Endothelial cell (in vitro differentiated cells): ENCODE results near the gene PPP1R14B. TPM values are rescaled to one million over a fixed set of nuclear protein-coding genes. Genes with fewer than 3 reads are reported as not detected.

Source experiments
- DNase-seq: peaks from one replicate; pipeline ENCODE4 v3.0.0; 2021; ENCODE audit warnings: low spot score
- H3K27ac Mint-ChIP-seq: one replicate; pipeline ENCODE4 v1.8.0; 2021; ENCODE audit warnings: mixed read lengths, inconsistent platforms; ENCODE audit not compliant: unreplicated experiment
- H3K27me3 Mint-ChIP-seq: one replicate; pipeline ENCODE4 v1.8.0; 2021; ENCODE audit warnings: mild to moderate bottlenecking, moderate library complexity, mixed read lengths, inconsistent platforms; ENCODE audit not compliant: unreplicated experiment
- H3K36me3 Mint-ChIP-seq: one replicate; pipeline ENCODE4 v1.8.0; 2021; ENCODE audit warnings: mild to moderate bottlenecking, low read depth, mixed read lengths, inconsistent platforms; ENCODE audit not compliant: unreplicated experiment
- H3K4me1 Mint-ChIP-seq: one replicate; pipeline ENCODE4 v1.8.0; 2021; ENCODE audit warnings: mild to moderate bottlenecking, mixed read lengths, inconsistent platforms; ENCODE audit not compliant: unreplicated experiment
- H3K4me3 Mint-ChIP-seq: one replicate; pipeline ENCODE4 v1.8.0; 2021; ENCODE audit warnings: mild to moderate bottlenecking, mixed read lengths, inconsistent platforms; ENCODE audit not compliant: unreplicated experiment
- H3K9me3 Mint-ChIP-seq: one replicate; pipeline ENCODE4 v1.8.0; 2021; ENCODE audit warnings: mixed read lengths, inconsistent platforms; ENCODE audit not compliant: unreplicated experiment
- CTCF ChIP-seq: fragments of 200-600 bp; sonication (generic); IDR thresholded peaks from one replicate; pipeline ENCODE4 v1.5.0; 2021; ENCODE audit warnings: antibody characterized with exemption; ENCODE audit not compliant: unreplicated experiment
- total RNA-seq: library from RNA; stranded (reverse); fragmentation: NEBNext Ultra II Directional; extraction: Animal tissue kit (Norgen Biotek cat#: 25700); gene quantifications from one replicate; pipeline ENCODE4 v1.2.1, GENCODE V29; 2021; ENCODE audit not compliant: unreplicated experiment

The PPP1R14B gene
- total RNA-seq, 1 donor from 2014 or later, result 201 TPM

DNA sequence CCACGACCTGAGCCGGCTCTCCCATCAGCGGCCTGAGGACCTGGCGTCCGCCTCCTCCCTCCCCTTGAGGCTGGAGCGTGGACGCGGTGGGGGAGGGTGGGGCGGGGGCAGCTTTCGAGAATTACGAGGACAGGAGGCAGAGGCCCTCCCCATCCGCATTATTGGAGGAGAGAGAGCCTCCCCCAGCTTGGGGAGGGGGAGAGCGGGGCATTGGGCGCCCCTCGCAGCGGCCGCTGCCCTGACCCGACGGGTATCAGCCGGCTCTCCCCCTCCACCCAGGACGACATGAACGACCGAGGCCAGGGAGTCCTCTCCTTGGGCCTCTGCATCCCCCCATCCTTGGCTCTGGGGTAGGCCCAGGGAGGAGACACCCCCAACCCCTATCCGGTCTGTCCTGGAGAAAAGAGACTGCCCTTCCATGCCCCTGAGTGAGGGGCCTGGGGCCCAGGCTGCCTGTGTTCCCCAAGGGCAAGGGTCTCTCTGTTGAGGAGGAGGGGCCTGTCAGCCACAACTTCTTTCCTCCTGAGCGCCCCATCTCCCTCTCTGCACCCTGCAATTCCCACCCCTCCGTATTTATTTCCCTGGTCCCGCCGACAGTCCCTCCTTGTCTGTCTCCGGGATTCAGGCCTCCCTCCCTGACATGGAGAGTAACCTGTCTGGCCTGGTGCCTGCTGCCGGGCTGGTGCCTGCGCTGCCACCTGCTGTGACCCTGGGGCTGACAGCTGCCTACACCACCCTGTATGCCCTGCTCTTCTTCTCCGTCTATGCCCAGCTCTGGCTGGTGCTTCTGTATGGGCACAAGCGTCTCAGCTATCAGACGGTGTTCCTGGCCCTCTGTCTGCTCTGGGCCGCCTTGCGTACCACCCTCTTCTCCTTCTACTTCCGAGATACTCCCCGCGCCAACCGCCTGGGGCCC, 39.4 kb upstream of the PPP1R14B start:
- Mint-ChIP-seq H3K27me3 (peaks cover 19% of the 10 kb centered on the region), H3K4me3 (peak overlapping the region; percentile 87), H3K36me3 (peaks cover 17% of the 10 kb centered on the region), H3K27ac (peak overlapping the region; percentile 14), H3K9me3 (no peaks in the 10 kb centered on the region), H3K4me1 (peaks cover 10% of the 10 kb centered on the region)
- no peak for DNase-seq
- no peak for TF ChIP-seq CTCF

GRCh38 chr11:64284962-64285884, 38.5 kb upstream of the PPP1R14B start, which contains the start of gene GPR137:
GPR137 (plus strand) TSS chr11:64285848; CDS start chr11:64286525, 677 bp downstream.
- H3K4me3 Mint-ChIP-seq, result peak within 1 kb of the TSS; percentile 88

DNA sequence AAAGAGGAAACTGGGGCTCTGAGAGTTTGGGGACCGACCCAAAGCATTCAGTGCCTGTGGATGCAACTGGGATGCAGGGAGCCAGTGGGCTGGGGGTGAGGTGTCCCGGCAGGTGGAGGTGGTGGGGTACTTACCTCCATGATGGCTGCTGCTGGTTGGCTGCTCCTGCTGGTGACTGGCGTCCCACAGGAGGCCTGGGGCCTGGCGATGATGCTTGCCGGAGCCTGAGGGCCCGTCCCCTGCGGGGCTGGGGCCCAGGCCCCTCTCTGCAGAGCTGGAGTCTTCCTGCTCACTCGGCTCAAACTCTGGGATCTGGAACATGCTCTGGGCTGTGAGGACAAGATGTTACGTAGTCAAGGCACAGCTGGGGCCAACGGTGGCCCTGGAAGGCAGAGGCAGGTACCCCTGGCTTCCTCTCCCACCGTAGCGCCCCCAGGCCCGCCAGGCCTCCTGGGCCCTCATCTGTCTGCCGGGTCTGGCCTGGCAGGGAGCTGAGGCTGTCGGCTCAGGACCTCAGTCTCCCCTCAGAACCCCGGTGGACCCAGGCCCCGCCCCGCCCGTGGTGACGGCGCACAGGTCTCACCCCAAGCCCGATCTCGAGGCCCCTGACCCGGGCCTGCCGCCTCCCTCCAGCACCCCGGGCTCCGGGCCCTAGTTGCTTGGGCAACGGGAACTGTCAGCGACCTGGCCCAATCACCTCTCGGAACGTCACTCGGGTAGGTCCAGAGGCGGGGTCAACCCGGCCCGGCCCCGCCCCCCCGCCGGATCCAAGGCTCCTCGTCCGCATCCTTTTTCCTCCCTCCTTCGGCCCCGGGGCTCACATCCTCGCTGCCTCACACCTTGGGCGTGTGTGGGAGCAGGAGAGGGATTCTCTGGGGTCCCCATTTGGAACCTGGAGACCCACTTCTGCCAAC, 37.6 kb upstream of the PPP1R14B start, which contains the start of gene BAD:
TSS of gene BAD (minus strand) at position 618 of the 914 bp plus-strand sequence. CDS start at position 321, 297 bp downstream.
- peaks cover 8% of the 10 kb centered on the region for H3K27me3 Mint-ChIP-seq
- DNase-seq, result peak; percentile 93
- H3K9me3 Mint-ChIP-seq, result no peaks in the 10 kb centered on the region
- H3K4me3 Mint-ChIP-seq, result peak within 1 kb of the TSS; percentile 88
- peaks cover 9% of the 10 kb centered on the region for H3K36me3 Mint-ChIP-seq
- H3K27ac Mint-ChIP-seq, result peak within 1 kb of the TSS; percentile 70
- TF ChIP-seq CTCF, result no peak
- H3K4me1 Mint-ChIP-seq, result peaks cover 5% of the 10 kb centered on the region

More at GRCh38 chr11:64284962-64285884, 38.5 kb upstream of the PPP1R14B start, which contains the start of gene GPR137:
- Mint-ChIP-seq H3K9me3 (no peaks in the 10 kb centered on the region), H3K4me1 (peaks cover 5% of the 10 kb centered on the region), H3K27me3 (peaks cover 12% of the 10 kb centered on the region), H3K36me3 (peaks cover 14% of the 10 kb centered on the region), H3K27ac (peak within 1 kb of the TSS; percentile 70)
- peak; percentile 91 for DNase-seq
- TF ChIP-seq CTCF, result no peak

DNA sequence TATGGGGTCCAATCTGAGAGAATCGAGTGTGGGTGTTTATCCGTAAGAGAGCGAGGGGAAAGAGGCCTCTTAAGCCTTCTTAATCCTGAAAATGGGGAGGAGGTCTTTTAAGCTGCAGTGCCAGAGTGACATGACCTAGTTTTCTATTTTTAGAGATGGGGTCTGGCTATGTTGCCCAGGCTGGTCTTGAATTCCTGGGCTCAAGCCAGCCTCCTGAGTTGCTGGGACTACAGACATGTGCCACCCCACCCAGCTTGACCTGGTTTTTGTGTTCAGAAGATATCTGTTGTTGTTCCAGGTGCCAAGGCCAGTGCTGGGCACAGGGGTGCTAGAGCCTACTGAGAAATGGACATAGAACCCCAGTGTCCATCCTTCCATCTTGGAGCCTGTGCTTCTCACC, 36.3 kb upstream of the PPP1R14B start:
- H3K9me3 Mint-ChIP-seq, result no peaks in the 10 kb centered on the region
- peaks cover 6% of the 10 kb centered on the region for H3K27me3 Mint-ChIP-seq
- TF ChIP-seq CTCF, result no peak
- H3K4me1 Mint-ChIP-seq, result peaks cover 5% of the 10 kb centered on the region
- DNase-seq, result no peak
- H3K4me3 Mint-ChIP-seq, result peak overlapping the region; percentile 72
- H3K36me3 Mint-ChIP-seq, result peaks cover 14% of the 10 kb centered on the region
- peak overlapping the region; percentile 39 for H3K27ac Mint-ChIP-seq
